HG03060 (cell line): ENCODE results near the gene FYCO1.

ENCODE experiments used
- ATAC-seq: cut with Tn5 transposase; IDR thresholded peaks from one replicate; pipeline ENCODE4 v1.9.1; 2021; ENCODE audit warnings: low read depth, moderate number of reproducible peaks; ENCODE audit not compliant: unreplicated experiment

The FYCO1 gene

GRCh38 chr3:45922950-45923590, 72.6 kb downstream of the FYCO1 start:
- ATAC-seq: no peak

DNA sequence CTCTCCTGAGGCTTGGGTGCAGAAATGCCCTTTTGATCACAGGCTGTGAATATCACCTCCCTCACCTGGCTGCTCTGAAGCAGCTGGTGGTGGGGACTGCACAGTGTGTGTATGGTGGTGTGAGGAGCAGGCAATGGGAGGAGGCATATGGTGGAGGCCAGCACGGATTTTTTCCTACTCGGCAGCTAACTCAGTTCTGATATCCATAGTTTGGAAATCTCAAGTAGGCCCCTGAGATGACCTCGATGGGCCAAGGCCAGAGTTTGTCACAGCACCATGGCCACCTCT, 73.6 kb downstream of the FYCO1 start:
- ATAC-seq: no peak

DNA sequence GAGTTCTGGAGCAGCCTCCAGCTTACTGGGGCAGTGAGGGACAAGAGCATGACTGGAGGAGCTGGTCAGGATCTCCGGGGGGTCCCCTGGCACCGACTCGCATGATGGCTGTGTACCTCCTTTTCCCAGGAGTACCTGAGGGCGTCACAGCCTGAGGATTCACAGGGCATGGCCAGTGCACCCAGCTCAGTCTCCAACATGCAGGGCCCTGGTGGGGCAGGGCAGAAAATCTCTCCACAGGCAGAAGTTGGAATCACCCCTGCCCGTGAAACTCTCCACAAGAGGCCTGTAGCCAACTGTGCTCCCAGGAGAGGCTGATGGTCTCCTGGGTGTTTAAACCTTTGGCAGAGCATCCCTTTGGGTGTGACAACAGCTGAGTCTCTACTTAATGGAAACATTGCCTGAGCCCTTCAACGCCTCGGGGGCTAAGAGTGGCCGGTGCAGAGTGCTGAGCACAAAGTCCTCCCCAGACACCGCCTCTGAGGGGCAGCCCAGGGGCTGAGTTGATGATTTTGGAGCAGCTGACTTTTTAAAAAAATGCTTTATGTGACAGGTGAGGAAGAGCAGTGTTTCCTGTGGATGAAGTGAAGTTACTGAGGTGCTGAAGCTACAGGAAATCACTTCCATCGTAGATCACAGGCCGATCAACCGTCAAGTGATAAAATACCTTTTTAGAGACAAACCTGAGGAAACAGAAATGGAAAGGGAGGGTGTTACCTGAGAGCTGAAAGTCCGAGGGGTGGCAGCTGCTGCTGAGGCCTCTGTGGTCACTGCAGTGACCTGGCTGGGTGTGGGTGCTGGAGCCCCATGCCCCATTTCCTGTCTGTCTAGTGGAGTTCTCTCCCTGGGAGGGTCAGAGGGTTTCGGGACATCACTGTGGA, 74.2 kb downstream of the FYCO1 start:
- ATAC-seq: no peak

DNA sequence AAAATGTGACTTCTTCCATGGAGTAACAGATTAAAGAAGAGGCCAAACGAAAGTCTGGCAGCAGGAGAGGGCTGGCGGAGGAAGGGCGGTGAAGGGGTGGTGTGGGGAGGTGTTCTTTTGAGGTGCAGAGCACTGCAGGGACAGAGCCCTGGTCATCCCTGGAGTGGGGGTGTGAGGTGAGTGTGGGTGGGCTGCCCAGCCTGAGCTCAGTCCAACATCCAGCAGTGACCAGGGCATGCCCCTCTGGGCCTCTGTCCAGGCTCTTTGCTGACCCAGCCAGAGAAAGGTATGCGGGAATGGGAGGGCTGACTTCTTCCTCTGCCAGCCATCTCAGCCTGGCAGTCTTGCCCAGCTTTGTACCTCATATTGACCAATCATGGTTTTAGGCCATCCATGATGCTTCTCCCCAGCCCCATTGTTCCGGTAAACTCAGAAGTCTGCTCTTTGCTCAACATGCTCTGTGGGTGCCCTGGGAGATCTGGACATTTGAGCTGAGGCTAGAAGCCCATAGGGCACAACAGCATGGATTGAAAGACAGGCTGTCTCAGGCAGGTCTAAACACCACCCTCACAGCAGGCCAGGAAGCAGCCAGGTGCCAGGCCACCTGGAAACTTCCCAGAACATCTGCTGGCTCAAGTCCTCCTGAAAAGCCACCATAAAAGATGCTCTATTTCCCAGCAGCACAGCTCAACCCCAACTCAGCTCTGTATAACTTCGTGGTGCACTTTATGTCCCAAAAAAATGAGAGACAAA, 78.3 kb downstream of the FYCO1 start:
- no peak for ATAC-seq

DNA sequence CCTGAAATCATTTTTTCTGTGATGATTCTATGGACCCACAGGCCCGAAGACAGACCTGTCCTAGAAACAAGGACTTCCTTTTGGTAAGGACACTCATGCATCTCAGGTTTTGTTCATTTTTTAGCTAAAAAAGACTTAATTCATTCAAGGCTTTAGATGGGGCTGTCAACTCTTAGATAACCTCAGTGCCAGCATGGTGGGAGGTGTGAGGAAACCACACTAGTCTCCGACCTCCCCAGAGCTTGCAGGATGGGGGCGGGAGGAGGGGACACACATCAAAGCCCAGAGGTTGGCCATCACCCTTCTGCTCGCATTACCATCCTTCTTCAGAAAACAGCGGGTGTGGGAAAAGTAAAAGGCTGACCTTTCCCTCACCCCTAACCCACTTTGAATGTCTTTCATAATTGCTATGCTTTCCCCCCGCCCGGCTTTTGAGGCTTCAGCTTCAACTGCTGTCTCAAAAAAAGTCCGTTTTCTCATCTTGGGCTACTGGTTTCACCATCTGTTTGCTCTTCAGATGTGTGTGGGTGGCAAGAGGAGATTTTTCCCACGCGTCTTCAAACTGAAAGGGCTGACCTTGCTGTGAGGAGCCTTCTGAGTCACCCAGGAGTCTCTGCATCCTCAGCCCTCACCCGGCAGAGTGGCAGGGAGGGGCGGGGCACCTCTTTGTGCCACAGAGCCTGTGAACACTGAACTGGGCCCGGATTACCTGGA, 79.9 kb downstream of the FYCO1 start:
- peak; percentile 88 for ATAC-seq

GRCh38 chr3:45915059-45915439, 80.6 kb downstream of the FYCO1 start:
- ATAC-seq: no peak

GRCh38 chr3:45914362-45915058, 81.1 kb downstream of the FYCO1 start:
- ATAC-seq: no peak

GRCh38 chr3:45912435-45912834, 83.2 kb downstream of the FYCO1 start:
- no peak for ATAC-seq

DNA sequence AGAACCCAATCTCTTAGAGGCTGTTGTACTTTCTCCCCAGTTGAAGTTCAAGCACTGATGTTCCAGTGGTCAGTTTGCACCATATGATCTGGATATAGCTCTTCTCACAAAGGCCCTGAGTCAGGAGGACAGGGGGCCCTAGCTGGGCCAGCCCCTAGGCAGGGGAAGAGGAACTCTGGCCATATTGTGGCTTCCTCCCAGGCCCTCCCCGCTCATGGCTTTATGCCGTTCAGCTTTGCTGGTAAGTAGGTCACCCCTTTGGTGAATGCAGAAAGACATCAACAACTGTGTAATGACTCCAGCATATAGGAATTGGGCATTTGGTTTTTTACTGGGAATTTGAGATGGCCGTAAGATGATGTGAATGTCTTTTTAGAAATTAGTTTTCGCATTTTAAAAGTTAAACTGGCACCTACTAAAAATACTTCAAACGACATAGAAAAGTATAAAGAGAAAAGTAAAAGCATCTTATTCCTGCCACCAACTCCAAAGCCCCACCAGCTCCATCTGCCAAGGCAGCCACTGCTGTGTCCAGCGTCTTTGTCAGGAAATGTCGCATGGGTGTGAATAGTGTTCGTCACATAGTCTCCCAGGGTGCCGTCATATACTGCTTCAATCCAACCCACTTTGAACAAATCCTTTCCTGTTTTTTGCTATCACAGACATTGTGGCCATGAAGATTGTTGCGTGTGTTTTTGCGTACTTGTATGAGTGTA, 84.0 kb downstream of the FYCO1 start:
- ATAC-seq: no peak

DNA sequence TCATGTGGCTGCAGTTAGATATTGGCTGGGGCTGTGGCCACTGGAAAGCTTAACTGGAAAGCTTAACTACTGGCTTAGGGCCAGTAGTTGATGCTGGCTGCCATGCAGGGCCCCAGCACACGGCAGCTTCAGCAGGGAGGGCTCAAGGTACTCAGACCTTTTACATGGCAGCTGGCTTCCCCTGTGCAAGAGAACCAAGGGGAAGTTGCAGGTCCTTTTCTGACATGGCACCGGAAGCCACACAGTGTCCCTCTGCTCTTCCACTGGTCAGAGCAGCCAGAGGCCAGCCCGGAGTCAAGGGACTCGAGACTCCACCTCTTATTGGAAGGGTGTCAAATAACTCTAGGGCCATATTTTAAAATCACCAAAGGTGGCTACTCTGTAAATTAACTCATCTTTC, 84.7 kb downstream of the FYCO1 start:
- no peak for ATAC-seq

- no peak for ATAC-seq
These were observed 86.1 kb downstream of the FYCO1 start for GRCh38 chr3:45909542-45909941.

GRCh38 chr3:45908761-45909160, 86.9 kb downstream of the FYCO1 start:
- ATAC-seq: no peak

DNA sequence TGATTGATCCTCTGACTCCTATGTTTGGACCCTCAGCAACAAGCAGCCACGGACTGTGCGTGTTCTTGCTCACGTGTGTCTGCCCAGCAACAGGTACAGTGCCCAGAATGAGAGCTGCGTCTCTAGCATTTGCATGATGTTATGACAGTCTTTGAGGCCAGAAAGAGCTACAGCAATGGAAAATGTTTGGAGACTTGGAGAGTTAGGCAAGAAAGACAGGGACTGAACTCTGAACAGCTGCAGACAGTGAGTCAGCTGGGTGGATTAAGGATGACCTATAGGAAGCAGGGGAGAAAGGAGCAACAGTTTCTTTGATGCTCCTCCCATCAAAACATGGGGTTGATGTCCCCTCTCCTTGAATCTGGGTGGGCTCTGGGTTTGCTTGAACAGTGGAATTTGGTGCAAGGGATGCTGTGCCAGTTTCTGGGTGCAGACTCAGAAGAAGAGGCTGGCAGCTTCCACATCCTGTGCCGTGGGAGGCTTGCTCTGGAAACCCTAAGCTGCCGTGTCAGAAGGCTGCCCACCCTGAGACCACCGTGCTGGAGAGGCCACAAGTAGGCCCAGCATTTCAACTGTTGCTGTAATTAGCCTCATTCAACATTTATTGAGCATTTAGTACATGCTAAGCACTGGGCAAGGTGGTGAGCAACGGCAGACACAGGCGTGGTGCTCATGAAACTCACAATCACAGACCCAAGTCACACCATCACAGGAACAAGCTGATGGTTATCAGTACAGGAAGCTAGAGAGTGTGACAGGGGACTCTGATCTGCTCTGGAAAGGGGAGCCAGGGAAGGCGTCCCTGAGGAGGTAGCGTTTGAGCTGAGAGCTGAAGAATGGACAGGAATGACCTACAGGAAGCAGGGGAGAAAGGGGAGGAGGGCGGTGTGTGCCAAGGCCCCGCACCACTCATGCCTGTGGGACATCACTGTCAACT, 87.6 kb downstream of the FYCO1 start:
- ATAC-seq: no peak

DNA sequence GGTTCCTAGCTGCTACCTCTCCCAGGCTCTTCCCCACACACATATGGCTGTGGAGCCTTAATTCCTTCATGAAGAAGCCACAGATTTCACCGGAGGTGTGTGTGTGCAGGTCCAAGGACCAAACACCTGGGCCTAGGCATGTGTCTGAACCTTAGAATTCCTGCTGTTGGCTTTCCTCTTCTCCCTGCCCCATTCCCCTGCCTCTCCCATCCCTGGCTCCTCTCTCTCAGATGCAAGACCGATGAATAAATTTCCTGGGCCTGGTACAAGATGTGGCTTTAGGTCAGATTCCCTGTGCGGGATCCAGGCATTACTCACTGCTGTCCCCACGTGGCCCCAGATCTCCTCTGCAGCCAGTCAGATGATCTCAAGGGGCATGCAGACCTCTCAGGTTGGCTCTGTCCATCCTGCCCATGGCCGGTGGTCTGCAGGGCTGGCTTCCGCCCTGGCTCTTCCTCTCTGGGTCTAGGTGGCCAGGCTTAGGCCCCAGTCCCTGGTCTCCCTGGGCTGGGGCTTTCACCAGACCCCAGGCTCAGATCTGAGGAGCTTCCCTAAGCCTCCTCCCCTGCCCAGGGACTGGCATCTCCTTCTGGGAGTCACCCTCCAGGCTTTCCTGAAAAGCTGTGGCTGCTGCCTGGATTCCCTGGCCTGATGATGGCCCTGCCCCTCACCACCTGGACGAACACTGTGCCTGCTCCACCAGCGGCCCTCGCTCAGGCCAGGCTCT, 88.8 kb downstream of the FYCO1 start:
- ATAC-seq: no peak

GRCh38 chr3:45905755-45906154, 89.9 kb downstream of the FYCO1 start:
- ATAC-seq: no peak

GRCh38 chr3:45904931-45905330, 90.7 kb downstream of the FYCO1 start:
- peak; percentile 46 for ATAC-seq

- no peak for ATAC-seq
These were observed 98.7 kb downstream of the FYCO1 start for GRCh38 chr3:45896956-45897355.
